GM18858 (cell line): ENCODE data around the gene RHAG.
"Not testable (repeated sequence)": the region's sequence is repeated elsewhere in the genome, so short reads cannot be mapped to it uniquely, and the experiment has no call there.

ENCODE experiments used
- ATAC-seq: cut with Tn5 transposase; IDR thresholded peaks from one replicate; pipeline ENCODE4 v1.9.1; 2021; ENCODE audit not compliant: unreplicated experiment

The RHAG gene

GRCh38 chr6:49637350-49637731 is 702 bp upstream of the RHAG start:
- ATAC-seq, result no peak

DNA sequence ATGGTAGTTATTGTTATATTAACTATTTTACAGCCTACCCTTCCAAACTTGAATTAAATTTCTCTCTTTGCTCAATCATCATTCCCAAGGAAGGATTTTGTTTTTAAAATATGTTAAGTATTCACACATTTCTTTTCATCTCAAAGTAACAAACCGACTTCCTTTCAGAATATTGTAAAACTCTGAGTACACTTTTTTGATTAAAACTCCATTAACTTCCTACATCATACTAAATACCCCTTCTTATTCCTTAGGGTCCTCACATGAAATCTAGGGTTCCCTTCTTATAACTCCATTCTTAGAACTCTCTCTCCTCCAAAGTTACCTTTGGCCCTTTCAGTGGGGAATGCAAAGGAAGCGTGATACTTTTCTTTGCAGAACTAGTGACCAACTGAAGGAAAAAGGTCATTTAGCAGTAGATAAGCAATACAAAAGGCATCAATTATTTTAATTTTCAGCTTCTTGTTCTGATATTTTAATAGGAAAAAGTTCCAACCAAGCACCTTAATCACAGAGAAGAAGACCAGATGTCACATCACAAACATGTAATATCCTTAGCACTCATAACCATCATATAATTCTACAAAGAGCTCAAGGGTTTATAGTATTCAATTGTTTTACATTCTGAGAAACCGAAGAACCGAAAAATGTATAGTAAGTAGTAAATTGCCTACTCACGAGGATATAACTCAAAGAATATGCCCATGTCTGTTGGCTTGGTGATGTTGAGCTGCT is 494 bp downstream of the RHAG start:
- no peak for ATAC-seq

GRCh38 chr6:49635480-49635879 is 1.2 kb downstream of the RHAG start:
- no peak for ATAC-seq

DNA sequence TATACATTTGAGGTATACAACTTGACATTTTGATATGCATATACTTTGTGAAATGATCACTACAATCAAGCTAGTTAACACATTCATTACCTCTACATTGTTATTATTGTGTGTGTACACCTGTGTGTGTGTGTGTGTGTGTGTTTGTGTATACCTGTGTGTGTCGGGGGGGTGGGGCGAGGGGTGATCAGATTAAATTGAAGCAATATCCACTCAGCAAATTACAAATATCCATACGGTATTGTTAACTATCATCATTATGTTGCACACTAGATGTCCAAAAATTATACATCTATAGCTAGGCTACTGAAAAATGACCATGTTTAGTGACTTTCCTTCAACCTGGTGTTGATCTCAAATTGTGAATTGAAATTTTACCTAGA is 1.8 kb downstream of the RHAG start:
- ATAC-seq, result no peak

DNA sequence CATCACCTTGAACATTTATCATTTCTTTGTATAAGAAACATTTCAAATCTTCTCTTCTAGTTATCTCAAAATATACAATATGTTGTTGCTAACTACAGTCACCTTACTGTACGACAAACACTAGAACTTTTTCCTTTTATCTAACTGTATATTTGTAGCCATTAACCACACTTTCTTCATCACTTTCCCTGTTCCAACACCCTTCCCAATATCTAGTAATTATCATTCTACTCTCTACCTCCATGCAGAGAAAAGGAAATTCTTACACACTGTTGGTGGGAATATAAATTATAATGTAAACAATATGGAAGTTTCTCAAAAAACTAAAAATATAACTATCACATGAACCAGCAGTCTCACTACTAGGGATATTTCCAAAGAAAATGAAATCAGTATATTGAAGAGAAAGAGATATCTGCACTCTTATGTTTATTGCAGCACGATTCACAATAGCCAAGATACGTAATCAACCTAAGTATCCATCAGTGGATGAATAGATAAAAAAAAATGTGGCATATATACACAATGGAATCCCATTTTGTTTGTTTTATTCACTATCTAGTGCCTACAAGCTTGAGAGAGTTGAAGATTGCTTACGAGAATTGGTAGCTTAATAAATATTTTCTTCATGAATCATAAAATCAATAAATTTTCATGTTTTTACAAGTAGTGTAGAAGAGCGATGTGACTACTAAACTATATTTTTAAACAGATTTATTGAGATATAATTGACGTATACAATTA is 2.4 kb downstream of the RHAG start:
- ATAC-seq, result no peak

DNA sequence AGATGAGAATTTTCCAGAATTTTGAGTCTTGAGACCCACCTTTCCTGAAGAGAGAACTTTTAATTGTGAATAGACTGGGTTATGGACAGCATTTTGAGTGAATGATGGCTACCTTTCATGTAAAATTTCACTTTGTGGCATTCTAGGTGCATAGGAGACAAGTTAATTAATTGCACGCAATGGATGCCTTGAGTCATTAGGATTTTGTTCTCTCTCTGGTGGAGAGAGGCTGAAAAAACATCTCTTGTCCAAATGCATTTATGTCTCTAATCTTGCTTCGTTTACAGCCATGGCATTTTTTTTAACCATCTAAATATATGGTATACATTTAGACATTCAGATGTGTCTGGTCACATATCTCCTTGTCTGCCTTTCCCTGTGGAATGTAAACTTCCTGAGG is 3.1 kb downstream of the RHAG start:
- no peak for ATAC-seq

DNA sequence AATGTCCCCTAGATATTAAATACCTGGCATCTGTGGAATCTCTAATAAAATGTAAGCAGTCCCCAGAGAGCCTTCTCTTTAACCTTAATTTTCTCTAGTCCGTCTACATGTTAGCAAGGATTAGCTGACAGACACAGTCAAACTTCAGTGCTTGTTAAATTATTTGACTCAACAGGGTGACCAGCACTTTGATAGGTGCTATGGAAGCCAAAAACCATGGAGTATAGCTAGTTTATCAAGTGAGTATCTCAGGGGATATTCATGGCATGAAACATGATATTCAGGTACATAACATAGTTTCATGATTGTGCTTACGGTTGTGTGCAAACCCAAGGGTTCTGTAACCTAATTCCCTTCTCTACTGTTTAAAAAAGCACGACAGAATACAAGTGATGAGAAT is 3.9 kb downstream of the RHAG start:
- ATAC-seq, result no peak

DNA sequence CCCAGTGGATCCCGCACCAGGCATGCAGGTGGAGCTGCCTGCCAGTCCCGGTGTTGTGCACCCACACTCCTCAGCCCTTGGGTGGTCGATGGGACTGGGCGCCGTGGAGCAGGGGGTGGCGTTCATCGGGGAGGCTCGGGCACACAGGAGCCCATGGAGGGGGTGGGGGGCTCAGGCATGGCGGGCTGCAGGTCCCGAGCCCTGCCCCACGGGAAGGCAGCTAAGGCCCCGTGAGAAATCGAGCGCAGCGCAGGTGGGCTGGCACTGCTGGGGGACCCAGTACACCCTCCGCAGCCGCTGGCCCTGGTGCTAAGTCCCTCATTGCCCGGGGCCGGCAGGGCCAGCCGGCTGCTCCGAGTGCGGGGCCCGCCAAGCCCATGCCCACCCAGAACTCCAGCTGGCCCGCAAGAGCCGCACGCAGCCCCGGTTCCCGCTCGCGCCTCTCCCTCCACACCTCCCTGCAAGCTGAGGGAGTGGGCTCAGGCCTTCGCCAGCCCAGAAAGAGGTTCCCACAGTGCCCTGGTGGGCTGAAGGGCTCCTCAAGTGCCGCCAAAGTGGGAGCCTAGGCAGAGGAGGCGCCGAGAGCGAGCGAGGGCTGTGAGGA is 7.1 kb downstream of the RHAG start:
- ATAC-seq, result not testable (repeated sequence)

DNA sequence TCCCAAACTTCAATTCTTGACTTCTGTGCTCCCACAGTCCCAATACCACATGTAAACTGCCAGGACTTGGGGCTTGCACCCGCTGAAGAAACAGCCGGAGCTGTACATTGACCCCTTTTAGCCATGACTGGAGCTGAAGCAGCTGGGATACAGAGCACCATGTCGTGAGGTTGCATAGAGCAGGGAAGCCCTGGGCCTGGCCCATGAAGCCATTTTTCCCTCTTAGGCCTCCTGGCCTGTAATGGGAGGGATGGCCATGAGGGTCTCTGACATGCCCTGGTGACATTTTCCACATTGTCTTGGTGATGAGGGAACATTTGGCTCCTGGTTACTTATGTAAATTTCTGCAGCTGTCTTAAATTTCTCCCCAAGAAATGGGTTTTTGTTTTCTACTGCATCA is 9.8 kb downstream of the RHAG start:
- ATAC-seq, result no peak

DNA sequence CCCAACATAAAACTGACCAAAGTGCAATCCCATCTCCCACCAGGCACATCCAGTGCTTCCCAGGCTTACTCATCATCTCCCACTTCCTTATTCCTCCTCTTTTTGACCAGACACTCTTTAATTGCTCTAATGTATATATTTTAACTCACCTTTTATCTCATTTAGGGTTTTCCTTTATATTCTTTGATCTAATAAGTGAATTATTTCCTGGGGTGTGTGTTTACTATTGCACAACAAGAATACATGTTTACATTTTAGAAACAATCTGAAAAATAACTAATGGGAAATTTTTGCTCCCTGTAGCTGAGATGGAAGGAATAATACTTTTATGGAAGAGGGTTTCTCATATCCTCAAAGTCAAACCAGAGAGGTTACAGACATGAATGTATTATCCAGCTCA is 18.4 kb downstream of the RHAG start:
- ATAC-seq, result no peak

DNA sequence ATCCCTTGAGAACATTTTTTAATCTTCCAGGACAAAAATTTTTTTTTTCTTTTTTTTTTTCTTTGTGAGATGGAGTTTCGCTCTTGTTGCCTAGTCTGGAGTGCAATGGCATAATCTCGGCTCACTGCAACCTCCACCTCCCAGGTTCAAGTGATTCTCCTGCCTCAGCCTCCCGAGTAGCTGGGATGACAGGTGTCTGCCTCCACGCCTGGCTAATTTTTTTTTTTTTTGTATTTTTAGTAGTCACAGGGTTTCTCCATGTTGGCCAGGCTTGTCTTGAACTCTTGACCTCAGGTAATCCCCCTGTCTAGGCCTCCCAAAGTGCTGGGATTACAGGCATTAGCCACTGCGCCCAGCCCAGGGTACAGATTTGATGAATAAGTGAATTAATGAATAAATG is 22.5 kb downstream of the RHAG start:
- not testable (repeated sequence) for ATAC-seq

DNA sequence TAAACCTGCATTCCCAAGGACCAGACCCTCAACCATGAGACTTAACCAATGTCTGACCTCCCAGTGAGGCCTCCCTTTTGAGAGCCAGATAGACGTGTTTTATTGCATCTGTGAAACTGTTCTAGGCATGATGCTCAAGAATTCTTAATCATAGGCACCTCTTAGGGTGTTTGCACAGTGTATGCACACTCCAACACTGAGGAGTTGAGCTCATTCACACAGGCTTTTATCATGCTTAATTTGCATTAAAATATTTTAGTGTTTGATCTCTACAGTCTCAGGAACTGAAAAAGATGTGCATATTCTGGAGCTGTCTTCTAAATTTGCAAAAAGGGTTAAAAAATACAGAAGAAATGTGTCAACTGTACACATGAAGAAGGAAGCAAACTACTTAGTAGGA is 27.4 kb downstream of the RHAG start:
- ATAC-seq, result no peak

DNA sequence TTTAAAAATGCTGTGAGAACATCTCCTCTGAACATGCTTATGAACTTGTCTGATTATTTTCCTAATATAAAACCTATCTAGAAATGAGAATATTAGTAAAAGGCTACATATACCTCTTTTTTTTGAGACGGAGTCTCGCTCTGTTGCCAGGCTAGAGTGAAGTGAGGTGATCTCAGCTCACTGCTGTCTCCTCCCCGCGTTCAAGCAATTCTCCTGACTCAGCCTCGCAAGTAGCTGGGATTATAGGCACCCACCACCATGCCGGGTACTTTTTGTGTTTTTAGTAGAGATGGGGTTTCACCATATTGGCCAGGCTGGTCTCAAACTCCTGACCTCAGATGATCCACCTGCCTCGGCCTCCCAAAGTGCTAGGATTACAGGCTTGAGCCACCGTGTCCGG is 28.4 kb downstream of the RHAG start:
- ATAC-seq, result not testable (repeated sequence)

GRCh38 chr6:49607391-49607982 is 29.2 kb downstream of the RHAG start:
- no peak for ATAC-seq

GRCh38 chr6:49606721-49607390 is 29.8 kb downstream of the RHAG start:
- peak; percentile 99 for ATAC-seq

GRCh38 chr6:49604080-49604479 is 32.6 kb downstream of the RHAG start:
- ATAC-seq, result not testable (repeated sequence)

- not testable (repeated sequence) for ATAC-seq
Measured at GRCh38 chr6:49587262-49587661, 49.4 kb downstream of the RHAG start.

- ATAC-seq, result no peak
Measured at GRCh38 chr6:49582529-49582928, 54.1 kb downstream of the RHAG start.

DNA sequence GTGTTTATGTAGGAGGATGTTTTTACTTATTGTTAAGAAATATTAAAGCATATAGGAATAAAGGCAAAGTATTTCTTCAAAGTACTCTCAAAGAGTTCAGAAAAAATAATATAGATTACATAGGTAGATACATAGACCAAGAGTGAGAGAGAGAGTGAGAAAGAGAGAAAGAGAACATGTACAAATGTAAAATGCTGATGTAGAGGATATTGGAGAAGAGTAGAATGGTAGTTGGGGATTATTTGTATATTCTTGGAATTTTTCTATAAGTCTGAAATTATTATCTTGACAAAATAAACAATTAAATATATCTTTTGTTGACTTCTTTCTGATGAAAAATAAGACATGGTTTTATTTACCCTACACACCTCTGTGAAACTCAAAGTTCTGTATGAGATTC is 57.0 kb downstream of the RHAG start:
- ATAC-seq, result no peak

DNA sequence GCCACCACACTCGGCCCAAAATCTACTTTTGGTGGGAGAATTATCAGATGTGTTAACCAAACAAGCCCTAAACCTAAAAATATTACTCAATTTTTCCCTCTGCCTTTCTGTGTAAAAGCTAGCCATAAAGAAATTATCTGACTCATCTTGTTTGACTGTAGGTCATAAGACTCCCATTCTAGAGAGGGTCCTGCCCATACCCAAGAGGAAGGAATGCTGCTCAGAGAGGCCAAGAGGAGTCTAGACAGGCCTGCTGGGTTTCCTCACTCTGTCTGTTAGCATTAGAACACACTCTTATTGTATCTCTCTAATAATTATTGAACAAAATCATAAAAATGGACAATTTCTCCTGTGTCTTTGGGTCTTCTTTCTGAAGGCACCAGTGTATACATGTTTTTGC is 60.0 kb downstream of the RHAG start:
- no peak for ATAC-seq

GRCh38 chr6:49570474-49571079 is 66.1 kb downstream of the RHAG start:
- no peak for ATAC-seq
